Parathyroid adenoma (tissue), 2 donors: ENCODE measurements around the gene TRIM42.

Experiments used
- H2AFZ ChIP-seq: fragments of 300-600 bp; sonication (generic); one replicate; pipeline ENCODE4 v1.7.0; 2017; ENCODE audit warnings: antibody characterized with exemption, mild to moderate bottlenecking
- H3K27ac ChIP-seq: fragments of 300-600 bp; sonication (generic); one replicate; pipeline ENCODE4 v1.7.0; 2017
- H3K27me3 ChIP-seq: fragments of 300-600 bp; sonication (generic); one replicate; pipeline ENCODE4 v1.7.0; 2017; ENCODE audit warnings: low read length; ENCODE audit not compliant: control insufficient read depth, insufficient read depth
- H3K36me3 ChIP-seq: fragments of 300-600 bp; sonication (generic); one replicate; pipeline ENCODE4 v1.7.0; 2017; ENCODE audit warnings: low read length; ENCODE audit not compliant: control insufficient read depth, insufficient read depth
- H3K4me1 ChIP-seq: fragments of 300-600 bp; sonication (generic); one replicate; pipeline ENCODE4 v1.7.0; 2017; ENCODE audit warnings: control low read depth
- H3K4me2 ChIP-seq: fragments of 300-600 bp; sonication (generic); one replicate; pipeline ENCODE4 v1.7.0; 2017; ENCODE audit warnings: low read length
- H3K4me3 ChIP-seq: fragments of 300-600 bp; sonication (generic); one replicate; pipeline ENCODE4 v1.7.0; 2017; ENCODE audit warnings: low read depth, low read length
- H3K79me2 ChIP-seq: fragments of 300-600 bp; sonication (generic); one replicate; pipeline ENCODE4 v1.7.0; 2017; ENCODE audit warnings: control low read depth
- H3K9ac ChIP-seq: fragments of 300-600 bp; sonication (generic); one replicate; pipeline ENCODE4 v1.7.0; 2017; ENCODE audit warnings: mild to moderate bottlenecking
- H3K9me3 ChIP-seq: fragments of 300-600 bp; sonication (generic); one replicate; pipeline ENCODE4 v1.7.0; 2017; ENCODE audit warnings: low read length; ENCODE audit not compliant: control insufficient read depth
- TF ChIP-seq, protein P1 (sequence below): fragments of 300-600 bp; sonication (generic); IDR thresholded peaks from one replicate; pipeline ENCODE4 v1.7.0; 2017; ENCODE audit warnings: antibody characterized with exemption, mild to moderate bottlenecking
- donor health status: primary hyperparathyroidism.

Gene TRIM42

DNA sequence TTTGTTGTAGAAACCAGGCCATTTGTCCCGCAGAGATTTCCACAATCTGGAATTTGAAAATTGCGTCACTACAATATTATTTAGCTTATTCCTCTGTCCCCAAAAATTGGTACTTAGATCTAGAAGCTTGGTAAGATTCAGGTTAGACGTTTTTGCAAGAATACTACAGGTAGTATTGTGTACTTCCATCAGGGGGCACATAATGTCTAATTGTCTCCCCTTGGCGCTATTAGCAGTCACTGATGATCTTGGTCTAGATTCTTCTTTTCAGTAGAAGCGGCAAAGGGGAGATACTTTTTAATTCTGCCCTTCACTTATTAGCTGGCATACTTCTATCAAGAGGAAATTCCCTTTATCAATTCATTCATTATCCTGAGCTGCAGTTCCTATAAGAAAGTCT is 42.6 kb upstream of the TRIM42 start:
- H3K9ac ChIP-seq, result no peak overlapping the region
- H3K27me3 ChIP-seq, result no peaks in the 10 kb centered on the region

DNA sequence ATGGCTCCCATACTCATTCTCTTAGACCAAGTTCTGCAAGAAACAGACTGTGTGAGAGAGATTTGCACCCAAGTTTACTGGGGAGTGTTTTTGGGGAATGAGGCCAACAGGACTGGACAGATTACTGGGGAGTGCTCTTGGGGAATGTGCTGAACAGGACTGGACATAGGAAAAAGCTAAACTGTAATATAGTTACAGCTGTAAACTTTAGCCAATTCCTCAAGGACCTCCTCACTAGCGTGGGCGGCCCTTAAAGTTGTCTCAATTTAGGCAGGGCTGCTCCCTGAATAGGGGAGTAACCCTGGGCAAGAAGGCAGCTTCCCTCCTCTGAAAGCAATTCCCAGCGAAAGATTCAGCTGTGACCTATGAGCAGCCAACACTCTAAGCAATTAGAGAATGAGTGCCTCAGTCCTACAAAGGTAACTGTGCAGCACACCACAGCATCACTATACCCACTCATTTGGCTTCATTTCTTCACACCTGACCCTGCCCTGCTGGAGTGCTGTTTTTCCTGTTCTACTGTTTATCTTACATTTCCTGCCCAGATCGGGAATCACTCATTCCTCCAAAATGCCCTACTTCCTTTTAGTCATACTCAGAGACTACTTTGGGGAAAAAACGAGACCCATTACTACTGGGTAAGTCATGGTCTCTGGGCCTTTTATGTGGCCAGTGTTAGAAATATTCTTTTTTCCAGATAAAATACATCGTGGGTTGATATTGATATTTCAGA is 41.3 kb upstream of the TRIM42 start:
- Histone ChIP-seq H3K27me3 (no peaks in the 10 kb centered on the region), H3K4me2 (no peak overlapping the region), H3K9ac (no peak overlapping the region), H3K79me2 (no peaks in the 10 kb centered on the region), H3K36me3 (no peaks in the 10 kb centered on the region), H3K4me1 (no peaks in the 10 kb centered on the region), H3K27ac (no peak overlapping the region), H3K9me3 (no peaks in the 10 kb centered on the region), H3K4me3 (no peak overlapping the region), H2AFZ (no peak overlapping the region)
- TF ChIP-seq, protein P1, sequence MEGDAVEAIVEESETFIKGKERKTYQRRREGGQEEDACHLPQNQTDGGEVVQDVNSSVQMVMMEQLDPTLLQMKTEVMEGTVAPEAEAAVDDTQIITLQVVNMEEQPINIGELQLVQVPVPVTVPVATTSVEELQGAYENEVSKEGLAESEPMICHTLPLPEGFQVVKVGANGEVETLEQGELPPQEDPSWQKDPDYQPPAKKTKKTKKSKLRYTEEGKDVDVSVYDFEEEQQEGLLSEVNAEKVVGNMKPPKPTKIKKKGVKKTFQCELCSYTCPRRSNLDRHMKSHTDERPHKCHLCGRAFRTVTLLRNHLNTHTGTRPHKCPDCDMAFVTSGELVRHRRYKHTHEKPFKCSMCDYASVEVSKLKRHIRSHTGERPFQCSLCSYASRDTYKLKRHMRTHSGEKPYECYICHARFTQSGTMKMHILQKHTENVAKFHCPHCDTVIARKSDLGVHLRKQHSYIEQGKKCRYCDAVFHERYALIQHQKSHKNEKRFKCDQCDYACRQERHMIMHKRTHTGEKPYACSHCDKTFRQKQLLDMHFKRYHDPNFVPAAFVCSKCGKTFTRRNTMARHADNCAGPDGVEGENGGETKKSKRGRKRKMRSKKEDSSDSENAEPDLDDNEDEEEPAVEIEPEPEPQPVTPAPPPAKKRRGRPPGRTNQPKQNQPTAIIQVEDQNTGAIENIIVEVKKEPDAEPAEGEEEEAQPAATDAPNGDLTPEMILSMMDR, result no peak

More for the DNA sequence above, 42.6 kb upstream of the TRIM42 start:
- H3K79me2 ChIP-seq, result no peaks in the 10 kb centered on the region
- no peak overlapping the region for H3K4me3 ChIP-seq
- no peaks in the 10 kb centered on the region for H3K4me1 ChIP-seq
- no peaks in the 10 kb centered on the region for H3K36me3 ChIP-seq
- H2AFZ ChIP-seq, result no peak overlapping the region
- no peak overlapping the region for H3K27ac ChIP-seq
- H3K9me3 ChIP-seq, result no peaks in the 10 kb centered on the region
- no peak overlapping the region for H3K4me2 ChIP-seq
- TF ChIP-seq, protein P1, result no peak

DNA sequence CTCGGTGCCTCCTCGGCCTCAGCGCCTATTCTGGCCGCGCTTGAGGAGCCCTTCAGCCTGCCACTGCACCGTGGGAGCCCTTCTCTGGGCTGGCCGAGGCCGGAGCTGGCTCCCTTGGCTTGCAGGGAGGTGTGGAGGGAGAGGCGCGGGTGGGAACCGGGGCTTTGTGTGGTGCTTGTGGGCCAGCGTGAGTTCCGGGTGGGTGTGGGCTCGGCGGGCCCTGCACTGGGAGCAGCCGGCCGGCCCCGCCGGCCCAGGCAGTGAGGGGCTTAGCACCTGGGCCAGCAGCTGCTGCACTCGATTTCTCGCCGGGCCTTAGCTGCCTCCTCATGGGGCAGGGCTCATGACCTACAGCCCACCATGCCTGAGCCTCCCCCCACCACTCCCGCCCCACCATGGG is 26.6 kb upstream of the TRIM42 start:
- H3K36me3 ChIP-seq, result no peaks in the 10 kb centered on the region
- H3K4me2 ChIP-seq, result no peak overlapping the region
- no peak overlapping the region for H3K27ac ChIP-seq
- H3K9ac ChIP-seq, result no peak overlapping the region
- no peaks in the 10 kb centered on the region for H3K9me3 ChIP-seq
- H3K4me1 ChIP-seq, result no peaks in the 10 kb centered on the region
- H3K79me2 ChIP-seq, result no peaks in the 10 kb centered on the region
- H3K4me3 ChIP-seq, result no peak overlapping the region
- H2AFZ ChIP-seq, result no peak overlapping the region
- H3K27me3 ChIP-seq, result no peaks in the 10 kb centered on the region
- TF ChIP-seq, protein P1, result no peak

DNA sequence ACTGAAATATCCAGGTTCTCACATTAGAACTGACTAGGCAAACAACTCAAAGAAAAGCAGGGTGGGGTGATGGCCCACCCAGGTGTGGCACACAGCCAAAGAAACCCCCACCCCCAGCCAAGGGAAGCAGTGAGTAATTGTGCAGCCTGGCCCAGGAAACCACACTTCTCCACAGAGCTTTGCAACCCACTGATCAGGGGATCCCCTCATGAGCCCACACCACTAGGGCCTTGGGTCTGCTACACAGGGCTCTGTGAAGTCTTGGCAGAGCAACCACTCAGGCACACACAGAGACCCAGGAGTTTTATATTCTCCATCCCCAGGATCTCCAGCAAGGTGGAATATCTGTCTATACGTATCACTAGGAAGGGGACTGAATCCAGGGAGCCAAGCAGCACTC is 22.2 kb upstream of the TRIM42 start:
- H3K9me3 ChIP-seq, result no peaks in the 10 kb centered on the region
- H3K27ac ChIP-seq, result no peak overlapping the region
- H2AFZ ChIP-seq, result no peak overlapping the region
- no peaks in the 10 kb centered on the region for H3K27me3 ChIP-seq
- H3K36me3 ChIP-seq, result no peaks in the 10 kb centered on the region
- no peak overlapping the region for H3K9ac ChIP-seq
- TF ChIP-seq, protein P1, result no peak
- no peak overlapping the region for H3K4me3 ChIP-seq
- H3K4me2 ChIP-seq, result no peak overlapping the region
- no peaks in the 10 kb centered on the region for H3K4me1 ChIP-seq
- H3K79me2 ChIP-seq, result no peaks in the 10 kb centered on the region

DNA sequence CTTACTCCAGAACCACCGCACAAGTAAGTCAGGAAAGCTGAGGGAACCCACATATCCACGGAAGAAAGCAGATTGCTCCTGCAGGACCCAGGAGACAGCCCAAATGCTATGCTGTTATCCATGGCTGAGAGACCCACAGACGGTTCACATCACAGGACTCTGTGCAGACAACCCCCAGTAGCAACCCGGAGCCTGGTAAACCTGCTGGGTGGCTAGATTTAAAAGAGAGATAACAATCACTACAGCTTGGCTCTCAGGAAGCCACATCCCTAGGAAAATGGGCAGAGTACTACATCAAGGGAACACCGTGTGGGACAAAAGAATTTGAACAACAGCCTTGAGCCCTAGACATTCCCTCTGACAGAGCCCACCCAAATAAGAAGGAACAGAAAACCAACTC is 13.8 kb upstream of the TRIM42 start:
- H3K4me1 ChIP-seq, result no peaks in the 10 kb centered on the region
- H3K4me2 ChIP-seq, result no peak overlapping the region
- H3K9ac ChIP-seq, result no peak overlapping the region
- no peaks in the 10 kb centered on the region for H3K79me2 ChIP-seq
- no peak overlapping the region for H3K4me3 ChIP-seq
- TF ChIP-seq, protein P1, result no peak
- H3K36me3 ChIP-seq, result no peaks in the 10 kb centered on the region
- H3K27ac ChIP-seq, result no peak overlapping the region
- H2AFZ ChIP-seq, result no peak overlapping the region
- H3K9me3 ChIP-seq, result peaks cover 5% of the 10 kb centered on the region
- no peaks in the 10 kb centered on the region for H3K27me3 ChIP-seq
